Calu3 (cell line): ENCODE data around the gene RTP3. TPM values are rescaled to one million over a fixed set of nuclear protein-coding genes. Genes with fewer than 3 reads are reported as not detected.

ENCODE experiments used
- BruUV-seq: library from RNA; stranded (reverse); fragments of 400-500 nt; replicated peaks from 2 replicates; lab custom pipeline; 2021; lab: Mats Ljungman, UMichigan
- CTCF ChIA-PET: fragments of 300-600 bp; sonication (Branson Sonifier 250); formaldehyde crosslinking; loops from one replicate; lab custom pipeline; 2022; ENCODE audit warnings: antibody characterized with exemption; lab: Charles Lee
- DNase-seq: peaks from one replicate; pipeline ENCODE4 v3.0.0; 2022
- H3K27ac Mint-ChIP-seq: one replicate; pipeline ENCODE4 v1.8.0; 2022; ENCODE audit warnings: mixed read lengths; ENCODE audit not compliant: unreplicated experiment
- H3K27me3 Mint-ChIP-seq: one replicate; pipeline ENCODE4 v1.8.0; 2022; ENCODE audit warnings: mixed read lengths; ENCODE audit not compliant: unreplicated experiment
- H3K36me3 Mint-ChIP-seq: one replicate; pipeline ENCODE4 v1.8.0; 2022; ENCODE audit warnings: mild to moderate bottlenecking, moderate library complexity, mixed read lengths; ENCODE audit not compliant: insufficient read depth, unreplicated experiment
- H3K4me1 Mint-ChIP-seq: one replicate; pipeline ENCODE4 v1.8.0; 2022; ENCODE audit warnings: mild to moderate bottlenecking, low read depth, mixed read lengths; ENCODE audit not compliant: unreplicated experiment
- H3K4me3 Mint-ChIP-seq: one replicate; pipeline ENCODE4 v1.8.0; 2022; ENCODE audit warnings: mild to moderate bottlenecking, low read depth, moderate library complexity, mixed read lengths; ENCODE audit not compliant: unreplicated experiment
- H3K9me3 Mint-ChIP-seq: one replicate; pipeline ENCODE4 v1.8.0; 2022; ENCODE audit warnings: low read depth, mixed read lengths; ENCODE audit not compliant: unreplicated experiment
- CTCF ChIP-seq: fragments of 200-600 bp; IDR thresholded peaks from one replicate; pipeline ENCODE4 v1.8.0; 2022; ENCODE audit warnings: antibody characterized with exemption; ENCODE audit not compliant: unreplicated experiment
- intact Hi-C: fragments of 100-400 bp; cut with micrococcal nuclease; formaldehyde crosslinking; loops from one replicate; pipeline ENCODE4 v1.10.0; 2022; ENCODE audit not compliant: unreplicated experiment
- total RNA-seq: library from RNA; stranded (reverse); gene quantifications from 2 replicates; pipeline ENCODE4 v1.2.3, GENCODE V29; 2022

The RTP3 gene
- total RNA-seq, 1 experiment from 2014 or later, result not detected

GRCh38 chr3:46489381-46489780, 8.4 kb upstream of the RTP3 start:
- Mint-ChIP-seq H3K9me3 (no peaks in the 10 kb centered on the region), H3K36me3 (no peaks in the 10 kb centered on the region), H3K4me3 (peak overlapping the region; percentile 41), H3K27ac (no peak overlapping the region), H3K27me3 (no peaks in the 10 kb centered on the region), H3K4me1 (peaks cover 11% of the 10 kb centered on the region)
- no peak for DNase-seq
- TF ChIP-seq CTCF, result no peak
- CTCF ChIA-PET, result interaction anchor here (0.5 to 2.7 kb wide), 9 partner anchors 28 to 203 kb away, joined by 3 to 81 read pairs (median 4); no protein-coding TSS in a partner anchor
- no TSS peak for BruUV-seq
- intact Hi-C loops, result loop anchor here (2.0 kb wide), 1 partner anchor 143 kb away; no protein-coding TSS in a partner anchor

GRCh38 chr3:46489875-46490274, 7.9 kb upstream of the RTP3 start:
- H3K27ac Mint-ChIP-seq, result no peak overlapping the region

GRCh38 chr3:46490338-46491084, 7.3 kb upstream of the RTP3 start:
- no TSS peak for BruUV-seq
- DNase-seq, result no peak
- H3K9me3 Mint-ChIP-seq, result no peaks in the 10 kb centered on the region
- H3K27me3 Mint-ChIP-seq, result no peaks in the 10 kb centered on the region
- no peaks in the 10 kb centered on the region for H3K36me3 Mint-ChIP-seq
- no peak overlapping the region for H3K4me3 Mint-ChIP-seq
- TF ChIP-seq CTCF, result no peak
- peaks cover 11% of the 10 kb centered on the region for H3K4me1 Mint-ChIP-seq
- CTCF ChIA-PET, result interaction anchor here (2.7 kb wide), 1 partner anchor 68 kb away, joined by 81 read pairs; no protein-coding TSS in a partner anchor
- intact Hi-C loops, result no loop called here
- H3K27ac Mint-ChIP-seq, result no peak overlapping the region

More at GRCh38 chr3:46489875-46490274, 7.9 kb upstream of the RTP3 start:
- no peak for DNase-seq
- Mint-ChIP-seq H3K27me3 (no peaks in the 10 kb centered on the region), H3K9me3 (no peaks in the 10 kb centered on the region), H3K36me3 (no peaks in the 10 kb centered on the region), H3K4me1 (peaks cover 11% of the 10 kb centered on the region), H3K4me3 (no peak overlapping the region)
- intact Hi-C loops, result loop anchor here (2.0 kb wide), 1 partner anchor 143 kb away; no protein-coding TSS in a partner anchor
- no peak for TF ChIP-seq CTCF
- BruUV-seq, result no TSS peak
- CTCF ChIA-PET, result interaction anchor here (1.7 to 2.7 kb wide), 4 partner anchors 27 to 139 kb away, joined by 7 to 81 read pairs (median 30); no protein-coding TSS in a partner anchor

- no peaks in the 10 kb centered on the region for H3K27me3 Mint-ChIP-seq
- no peaks in the 10 kb centered on the region for H3K36me3 Mint-ChIP-seq
- BruUV-seq, result no TSS peak
- TF ChIP-seq CTCF, result no peak
- H3K9me3 Mint-ChIP-seq, result no peaks in the 10 kb centered on the region
- no peak overlapping the region for H3K27ac Mint-ChIP-seq
- DNase-seq, result no peak
- CTCF ChIA-PET, result no interaction called here
- H3K4me3 Mint-ChIP-seq, result no peak overlapping the region
- intact Hi-C loops, result no loop called here
- H3K4me1 Mint-ChIP-seq, result peaks cover 11% of the 10 kb centered on the region
These were observed 6.4 kb upstream of the RTP3 start for GRCh38 chr3:46491089-46492070.
